HG03196 (cell line): ENCODE results near the gene DGKZ.

Source experiments
- ATAC-seq: cut with Tn5 transposase; IDR thresholded peaks from one replicate; pipeline ENCODE4 v1.9.1; 2021; ENCODE audit not compliant: unreplicated experiment

DGKZ gene

GRCh38 chr11:46380340-46381047 is 33.2 kb downstream of the DGKZ start:
- ATAC-seq, result no peak

GRCh38 chr11:46381048-46381818 is 34.0 kb downstream of the DGKZ start, which contains the start of gene MDK:
Gene MDK (plus strand): TSS chr11:46381669. CDS start chr11:46382058, 389 bp downstream.
- ATAC-seq, result no peak

GRCh38 chr11:46381819-46382645 is 34.8 kb downstream of the DGKZ start:
- no peak for ATAC-seq

GRCh38 chr11:46382646-46383403 is 35.6 kb downstream of the DGKZ start:
- ATAC-seq, result no peak

GRCh38 chr11:46383404-46383758 is 36.1 kb downstream of the DGKZ start:
- ATAC-seq, result no peak

- ATAC-seq, result no peak
Observed at GRCh38 chr11:46383974-46384701, 36.9 kb downstream of the DGKZ start.

GRCh38 chr11:46385169-46386004 is 38.1 kb downstream of the DGKZ start:
- ATAC-seq, result no peak

- ATAC-seq, result no peak
Observed at GRCh38 chr11:46386005-46386578, 38.8 kb downstream of the DGKZ start.

- no peak for ATAC-seq
Observed at GRCh38 chr11:46386674-46387073, 39.4 kb downstream of the DGKZ start.

GRCh38 chr11:46387456-46387855 is 40.2 kb downstream of the DGKZ start:
- no peak for ATAC-seq

GRCh38 chr11:46387919-46388618 is 40.8 kb downstream of the DGKZ start:
- no peak for ATAC-seq

- no peak for ATAC-seq
Observed at GRCh38 chr11:46388619-46389449, 41.6 kb downstream of the DGKZ start.

GRCh38 chr11:46389450-46390330 is 42.4 kb downstream of the DGKZ start:
- peak; percentile 43 for ATAC-seq

- no peak for ATAC-seq
Observed at GRCh38 chr11:46390331-46391171, 43.3 kb downstream of the DGKZ start.

GRCh38 chr11:46391186-46391577 is 43.9 kb downstream of the DGKZ start:
- ATAC-seq, result no peak
